HuH-7.5 (cell line): ENCODE data around the gene PGLYRP3.

Source experiments
- DNase-seq: peaks from one replicate; pipeline ENCODE4 v3.0.0; 2011; ENCODE audit warnings: low spot score

Gene PGLYRP3

DNA sequence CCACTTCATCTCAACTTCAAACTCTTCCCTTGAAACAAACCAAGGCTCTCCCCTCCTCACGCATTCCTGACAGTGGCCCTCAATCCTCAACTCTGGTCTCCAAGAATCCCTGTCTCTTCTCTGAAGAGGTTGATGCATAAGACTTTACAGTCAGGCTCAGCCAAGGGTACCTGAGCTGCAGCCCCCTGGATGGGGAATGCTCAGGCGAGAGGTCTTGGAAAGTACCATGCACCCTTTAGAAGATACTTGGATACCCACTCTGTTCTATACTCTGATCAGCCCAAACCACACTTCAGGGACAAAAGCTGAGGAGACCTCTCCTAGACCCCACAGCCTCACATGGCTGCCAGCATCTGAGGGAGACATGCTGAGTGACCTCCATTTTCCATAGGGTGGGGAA, 536 bp upstream of the PGLYRP3 start:
- DNase-seq = no peak

DNA sequence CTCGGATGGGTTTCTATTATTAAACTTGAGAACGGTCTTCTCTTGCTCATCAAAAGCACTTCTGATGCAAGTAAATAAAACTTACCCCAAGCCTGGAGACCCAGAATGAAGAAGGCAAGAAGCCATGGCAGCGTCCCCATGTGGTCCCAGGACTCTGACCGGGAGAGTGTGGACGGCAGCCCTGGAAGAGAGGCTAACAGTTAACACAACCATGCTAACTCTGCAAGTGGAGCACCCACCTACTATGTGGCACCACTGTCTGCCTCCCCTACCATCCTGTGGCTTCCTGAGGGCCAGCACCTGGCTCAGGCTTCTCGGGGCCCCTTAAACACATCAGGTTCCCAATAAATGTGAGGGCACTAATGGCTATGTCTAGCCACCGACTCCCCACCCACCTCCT, 2.2 kb downstream of the PGLYRP3 start:
- DNase-seq = no peak

DNA sequence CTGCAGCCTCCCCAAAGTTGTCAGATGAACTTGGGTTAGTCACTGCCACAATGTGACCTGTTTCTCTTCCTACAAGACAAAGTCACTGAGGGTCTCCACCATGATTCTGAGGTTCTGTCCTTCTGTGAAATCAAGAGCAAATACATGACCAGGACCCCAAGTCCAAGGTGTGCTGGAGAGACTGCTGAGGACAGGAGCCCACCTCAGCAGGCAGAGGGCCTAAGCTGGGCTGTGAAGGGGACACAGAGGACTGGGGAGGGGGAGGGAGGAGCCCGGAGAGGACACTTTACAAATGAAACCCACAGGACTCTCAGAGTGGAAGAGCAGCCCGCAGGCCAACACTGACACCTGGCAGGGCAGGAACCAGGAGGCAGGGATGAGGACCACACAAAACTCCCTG, 3.3 kb downstream of the PGLYRP3 start:
- no peak for DNase-seq

DNA sequence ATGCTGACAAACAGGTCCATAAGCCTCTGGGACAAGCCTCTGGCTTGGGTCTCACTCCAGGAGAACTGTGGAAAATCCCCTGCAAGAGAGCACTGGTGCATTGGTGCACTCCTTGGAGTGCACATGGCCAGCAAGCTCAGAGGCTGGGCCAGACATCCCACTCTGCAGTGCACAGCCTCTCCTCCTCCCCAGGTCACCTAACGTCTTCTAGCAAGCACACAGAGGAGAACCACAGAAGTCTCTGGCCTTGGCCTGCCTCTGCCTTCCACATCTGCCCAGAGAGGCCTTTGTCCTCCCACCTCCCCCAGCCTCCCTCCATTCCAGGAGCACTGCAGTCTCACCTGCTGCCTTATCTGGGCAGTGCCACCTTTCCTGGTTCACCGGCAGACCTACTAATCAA, 4.2 kb downstream of the PGLYRP3 start:
- no peak for DNase-seq

- no peak for DNase-seq
Observed at GRCh38 chr1:153307221-153307600, 5.5 kb downstream of the PGLYRP3 start.

DNA sequence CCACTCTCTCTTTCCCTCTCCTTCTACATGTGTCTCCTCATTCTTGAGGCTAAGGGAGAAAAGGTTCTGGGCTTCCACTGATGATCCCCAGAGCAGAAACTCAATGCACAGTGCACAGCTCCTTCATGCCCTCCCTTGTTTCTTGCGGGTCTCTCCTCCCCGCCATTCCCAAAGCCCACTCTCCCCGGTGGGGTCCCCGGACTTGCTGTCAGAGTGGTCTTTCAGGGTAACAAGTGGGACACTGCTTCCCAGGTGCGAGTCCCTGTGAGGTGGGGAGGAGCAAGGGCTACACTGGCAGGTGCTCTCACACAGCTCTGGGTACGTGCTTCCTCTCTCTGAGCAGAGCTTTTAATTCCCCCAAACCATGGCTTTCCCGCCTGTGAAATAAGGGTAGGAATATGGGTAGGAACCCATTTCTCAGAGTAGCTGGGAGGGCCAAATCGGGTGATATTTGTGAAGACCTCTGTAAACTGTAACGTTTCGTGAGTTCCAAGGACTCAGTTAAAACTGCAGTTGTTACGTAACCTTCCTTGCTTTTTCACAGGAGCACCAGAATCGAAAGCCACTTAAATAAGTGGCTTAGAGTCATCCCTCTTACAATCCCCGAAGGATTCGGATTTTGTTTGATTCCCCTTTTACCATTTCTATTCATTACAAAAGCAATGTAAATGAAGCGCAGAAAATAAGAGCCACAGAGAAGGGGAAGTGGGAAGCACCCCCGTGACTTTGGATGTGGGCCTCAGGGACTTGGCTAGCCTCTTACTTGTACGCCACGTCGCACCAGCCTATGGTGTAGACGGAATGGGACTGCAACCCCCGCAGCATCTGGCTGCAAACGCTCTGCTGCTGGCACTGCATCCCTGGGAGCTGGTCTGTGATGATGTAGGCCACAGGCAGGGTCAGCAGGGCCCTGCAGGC, 6.2 kb downstream of the PGLYRP3 start:
- DNase-seq = no peak

- DNase-seq = no peak
Observed at GRCh38 chr1:153305682-153306081, 7.1 kb downstream of the PGLYRP3 start.

DNA sequence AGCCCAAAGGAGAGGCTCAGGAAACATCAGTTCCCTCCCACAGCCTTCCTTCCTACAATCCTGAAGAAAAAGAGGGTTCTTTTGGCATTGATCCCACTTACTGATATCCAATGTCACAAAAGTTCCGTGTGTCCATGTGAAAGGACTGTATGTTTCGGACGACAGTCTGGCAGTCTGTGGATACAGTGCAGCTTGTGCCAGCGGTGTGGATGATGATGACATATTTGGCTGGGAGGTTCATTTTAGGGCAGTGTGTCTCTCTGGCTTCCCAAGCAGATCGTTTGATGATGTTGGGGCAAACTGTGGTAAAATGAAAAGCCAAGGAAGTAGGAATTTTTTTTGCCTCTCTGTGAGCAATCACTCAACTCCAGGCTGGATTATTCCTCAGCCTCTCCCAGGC, 10.4 kb downstream of the PGLYRP3 start:
- DNase-seq = no peak

- no peak for DNase-seq
Observed at GRCh38 chr1:153293851-153294250, 18.9 kb downstream of the PGLYRP3 start.

DNA sequence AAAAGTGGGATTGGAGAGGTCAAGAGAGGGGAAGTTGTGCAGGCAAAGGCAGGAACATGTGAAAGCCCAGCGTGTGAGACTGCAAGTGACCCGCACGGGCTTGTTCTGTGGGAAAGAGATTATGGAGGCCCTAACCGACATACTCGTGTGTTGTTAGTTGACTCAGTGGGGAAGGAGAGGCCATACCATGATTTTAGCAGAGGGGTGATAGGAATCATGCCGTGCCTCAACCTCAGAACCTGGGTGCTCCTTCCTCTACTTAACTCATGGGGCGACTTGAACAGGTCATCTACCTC, 19.3 kb downstream of the PGLYRP3 start:
- no peak for DNase-seq

GRCh38 chr1:153292740-153293479, 19.8 kb downstream of the PGLYRP3 start:
- no peak for DNase-seq

- DNase-seq = no peak
Observed at GRCh38 chr1:153292185-153292584, 20.6 kb downstream of the PGLYRP3 start.

- no peak for DNase-seq
Observed at GRCh38 chr1:153291514-153291913, 21.2 kb downstream of the PGLYRP3 start.

DNA sequence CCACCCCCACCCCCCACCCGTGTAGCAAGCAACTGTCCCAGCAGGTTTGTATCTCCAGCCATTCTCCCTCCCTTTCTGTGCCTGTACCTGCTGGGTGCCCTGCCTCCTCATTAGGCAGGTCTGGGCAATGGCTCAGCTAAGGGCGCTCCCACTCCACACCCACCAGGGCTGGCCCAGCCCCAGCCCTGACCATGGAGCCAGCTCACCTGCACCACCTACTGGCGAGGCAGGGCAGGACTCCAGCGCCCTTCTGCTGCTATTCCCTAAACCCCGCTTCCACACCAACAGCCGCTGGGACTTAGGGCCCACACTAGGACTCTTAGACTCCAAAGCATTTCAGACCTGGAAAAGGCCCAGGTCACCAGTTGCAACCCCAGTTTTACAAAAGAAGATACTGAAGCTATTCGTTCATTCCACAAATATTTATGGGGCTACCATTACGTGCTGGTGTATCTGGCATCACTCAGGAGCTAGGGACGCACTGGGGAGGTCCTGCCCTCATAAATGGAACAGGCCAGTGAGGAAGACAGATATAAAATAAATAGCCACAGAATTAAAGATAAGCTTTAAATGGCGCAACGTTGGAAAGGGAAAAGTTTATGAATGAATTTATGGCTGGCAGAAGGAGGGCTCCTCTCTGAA, 24.0 kb downstream of the PGLYRP3 start:
- peak; percentile 43 for DNase-seq

- no peak for DNase-seq
Observed at GRCh38 chr1:153277852-153278251, 34.9 kb downstream of the PGLYRP3 start.

DNA sequence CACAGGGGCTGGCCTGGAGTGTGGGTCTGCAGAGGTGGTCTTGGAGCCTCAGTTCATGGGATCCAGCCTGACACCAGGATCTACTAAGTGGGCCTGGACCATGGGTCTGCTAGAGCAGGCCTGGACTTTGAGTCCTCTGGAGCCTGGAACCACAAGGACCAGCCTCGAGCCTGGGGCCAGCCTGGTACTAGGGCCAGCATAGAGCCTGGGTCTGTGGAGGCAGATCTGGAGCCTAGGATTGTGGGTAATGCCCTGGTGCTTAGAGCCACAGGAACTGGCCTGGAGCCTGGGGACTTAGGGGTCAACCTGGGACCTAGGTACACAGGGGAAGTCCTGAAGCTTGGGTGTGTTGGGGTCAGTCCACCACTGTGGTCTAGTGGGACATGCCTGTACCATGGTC, 40.6 kb downstream of the PGLYRP3 start:
- no peak for DNase-seq

GRCh38 chr1:153271711-153272110, 41.0 kb downstream of the PGLYRP3 start:
- DNase-seq = no peak

DNA sequence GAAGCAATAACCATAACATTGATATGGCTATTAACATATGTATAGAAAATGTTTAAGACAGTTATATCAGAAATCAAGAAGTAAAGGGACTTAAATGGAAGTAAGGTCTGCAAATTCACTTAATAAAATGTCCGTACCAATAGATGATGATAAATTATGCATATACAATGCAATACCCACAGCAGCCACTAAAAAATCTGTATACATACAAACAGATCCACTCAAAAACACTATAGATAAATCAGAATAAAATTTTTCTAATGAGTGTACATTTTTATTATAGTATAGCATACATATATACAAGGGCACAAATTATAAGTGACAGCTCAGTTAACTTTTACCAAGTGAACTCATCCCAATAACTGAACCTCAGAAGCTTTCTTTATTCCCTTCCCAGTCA, 47.3 kb downstream of the PGLYRP3 start:
- no peak for DNase-seq

- DNase-seq = no peak
Observed at GRCh38 chr1:153262462-153263157, 50.1 kb downstream of the PGLYRP3 start.

- no peak for DNase-seq
Observed at GRCh38 chr1:153262070-153262366, 50.7 kb downstream of the PGLYRP3 start.

GRCh38 chr1:153261281-153262069, 51.3 kb downstream of the PGLYRP3 start:
- DNase-seq = no peak
